C4-2B (cell line): ENCODE results near the gene TMEM181.
"Not testable (repeated sequence)": the region's sequence is repeated elsewhere in the genome, so short reads cannot be mapped to it uniquely, and the experiment has no call there.

ENCODE experiments used
- ZFX ChIP-seq: fragments of 450-650 bp; IDR thresholded peaks from 2 replicates; pipeline ENCODE4 v1.6.1; 2017
- TF ChIP-seq, protein P1 (sequence below): fragments of 450-650 bp; conservative IDR thresholded peaks from 2 replicates; pipeline ENCODE4 v1.5.1; 2017; ENCODE audit warnings: mild to moderate bottlenecking

DNA sequence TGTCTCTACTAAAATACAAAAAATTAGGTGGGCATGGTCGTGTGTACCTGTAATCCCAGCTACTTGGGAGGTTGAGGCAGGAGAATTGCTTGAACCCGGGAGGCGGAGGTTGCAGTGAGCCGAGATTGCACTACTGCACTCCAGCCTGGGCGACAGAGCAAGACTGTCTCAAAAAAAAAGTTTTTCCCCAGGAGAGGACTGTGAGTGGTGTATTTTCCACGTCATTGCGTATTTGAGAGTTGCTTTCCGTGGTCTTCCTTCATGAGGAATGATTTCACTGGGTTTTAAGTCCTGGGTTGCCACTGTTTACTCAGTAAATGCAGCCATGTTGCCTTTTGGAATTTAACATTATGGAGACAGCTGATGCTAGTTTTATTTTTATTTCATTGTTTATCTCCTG is 112.2 kb downstream of the TMEM181 start:
- TF ChIP-seq, protein P1, sequence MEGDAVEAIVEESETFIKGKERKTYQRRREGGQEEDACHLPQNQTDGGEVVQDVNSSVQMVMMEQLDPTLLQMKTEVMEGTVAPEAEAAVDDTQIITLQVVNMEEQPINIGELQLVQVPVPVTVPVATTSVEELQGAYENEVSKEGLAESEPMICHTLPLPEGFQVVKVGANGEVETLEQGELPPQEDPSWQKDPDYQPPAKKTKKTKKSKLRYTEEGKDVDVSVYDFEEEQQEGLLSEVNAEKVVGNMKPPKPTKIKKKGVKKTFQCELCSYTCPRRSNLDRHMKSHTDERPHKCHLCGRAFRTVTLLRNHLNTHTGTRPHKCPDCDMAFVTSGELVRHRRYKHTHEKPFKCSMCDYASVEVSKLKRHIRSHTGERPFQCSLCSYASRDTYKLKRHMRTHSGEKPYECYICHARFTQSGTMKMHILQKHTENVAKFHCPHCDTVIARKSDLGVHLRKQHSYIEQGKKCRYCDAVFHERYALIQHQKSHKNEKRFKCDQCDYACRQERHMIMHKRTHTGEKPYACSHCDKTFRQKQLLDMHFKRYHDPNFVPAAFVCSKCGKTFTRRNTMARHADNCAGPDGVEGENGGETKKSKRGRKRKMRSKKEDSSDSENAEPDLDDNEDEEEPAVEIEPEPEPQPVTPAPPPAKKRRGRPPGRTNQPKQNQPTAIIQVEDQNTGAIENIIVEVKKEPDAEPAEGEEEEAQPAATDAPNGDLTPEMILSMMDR, result not testable (repeated sequence)
- TF ChIP-seq ZFX, result not testable (repeated sequence)
